ENCODE results near the gene ABCD3. TPM values are rescaled to one million over a fixed set of nuclear protein-coding genes. Genes with fewer than 3 reads are reported as not detected.
A peak's percentile ranks its signal among the peaks of the same experiment; 100 is the strongest.

Gene ABCD3
- total RNA-seq, 1 experiment from 2014 or later = 93.4 TPM

DNA sequence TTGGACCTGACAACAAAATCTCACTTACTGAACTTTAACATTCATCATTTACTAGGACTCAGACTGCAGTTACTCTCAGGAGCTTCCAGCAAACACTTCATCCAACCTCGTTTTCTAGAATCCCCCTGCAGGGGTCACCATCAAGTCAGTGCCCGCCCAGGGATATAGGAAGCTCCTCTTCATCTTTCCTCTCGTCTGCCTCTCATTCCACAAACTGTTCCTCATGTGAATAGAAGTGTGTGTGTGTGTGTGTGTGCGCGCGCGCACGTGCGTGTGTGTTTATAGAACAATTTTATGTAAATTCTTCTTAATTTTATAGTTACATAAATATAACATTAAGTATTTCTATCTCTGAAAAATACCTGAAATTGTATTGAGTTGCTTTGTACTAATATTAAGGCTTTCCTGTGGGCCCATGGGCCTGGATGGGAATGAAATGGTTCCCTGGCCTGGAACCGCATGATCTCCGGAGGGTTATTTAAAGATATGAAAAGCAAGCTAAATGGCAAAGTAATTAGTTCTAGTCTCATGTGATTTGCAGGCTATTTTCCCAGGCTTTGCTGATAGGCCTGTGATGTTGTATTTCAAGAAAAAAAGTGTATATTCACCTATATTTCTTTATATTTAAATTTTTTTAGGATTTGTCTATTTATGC lies 21.7 kb upstream of the ABCD3 start:
- Histone ChIP-seq H3K36me3 (ENCODE audit: control insufficient read depth, insufficient read depth, low read length) (no peaks in the 10 kb centered on the region), H3K9me3 (no peaks in the 10 kb centered on the region), H3K4me3 (ENCODE audit: low read depth, low read length) (no peak overlapping the region), H3K27me3 (replicated peaks; ENCODE audit: control insufficient read depth, insufficient read depth, low read length) (no peaks in the 10 kb centered on the region), H3K4me1 (peaks cover 16% of the 10 kb centered on the region)
- TF ChIP-seq, protein P1, sequence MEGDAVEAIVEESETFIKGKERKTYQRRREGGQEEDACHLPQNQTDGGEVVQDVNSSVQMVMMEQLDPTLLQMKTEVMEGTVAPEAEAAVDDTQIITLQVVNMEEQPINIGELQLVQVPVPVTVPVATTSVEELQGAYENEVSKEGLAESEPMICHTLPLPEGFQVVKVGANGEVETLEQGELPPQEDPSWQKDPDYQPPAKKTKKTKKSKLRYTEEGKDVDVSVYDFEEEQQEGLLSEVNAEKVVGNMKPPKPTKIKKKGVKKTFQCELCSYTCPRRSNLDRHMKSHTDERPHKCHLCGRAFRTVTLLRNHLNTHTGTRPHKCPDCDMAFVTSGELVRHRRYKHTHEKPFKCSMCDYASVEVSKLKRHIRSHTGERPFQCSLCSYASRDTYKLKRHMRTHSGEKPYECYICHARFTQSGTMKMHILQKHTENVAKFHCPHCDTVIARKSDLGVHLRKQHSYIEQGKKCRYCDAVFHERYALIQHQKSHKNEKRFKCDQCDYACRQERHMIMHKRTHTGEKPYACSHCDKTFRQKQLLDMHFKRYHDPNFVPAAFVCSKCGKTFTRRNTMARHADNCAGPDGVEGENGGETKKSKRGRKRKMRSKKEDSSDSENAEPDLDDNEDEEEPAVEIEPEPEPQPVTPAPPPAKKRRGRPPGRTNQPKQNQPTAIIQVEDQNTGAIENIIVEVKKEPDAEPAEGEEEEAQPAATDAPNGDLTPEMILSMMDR (IDR thresholded peaks at IDR 0.05; ENCODE audit: insufficient read depth in 1 of 2, low read depth in 1 of 2, low read length in 1 of 2, severe bottlenecking in 1 of 2, unreplicated experiment in 1 of 2) = peak in 1 of 2 experiments; percentile 11
- Mint-ChIP-seq H3K4me3 (ENCODE audit: unreplicated experiment) (no peak overlapping the region), H3K9me3 (ENCODE audit: unreplicated experiment) (no peaks in the 10 kb centered on the region), H3K4me1 (ENCODE audit: low read depth, unreplicated experiment) (peaks cover 17% of the 10 kb centered on the region), H3K27ac (ENCODE audit: unreplicated experiment) (no peak overlapping the region), H3K27me3 (ENCODE audit: insufficient read depth, unreplicated experiment) (no peaks in the 10 kb centered on the region), H3K36me3 (ENCODE audit: insufficient read depth, unreplicated experiment) (no peaks in the 10 kb centered on the region)
- CTCF ChIA-PET = interaction anchor here (1.0 to 1.3 kb wide), 4 partner anchors 9 to 67 kb away, joined by 3 to 16 read pairs (median 3); no protein-coding TSS in a partner anchor
- peak in 1 of 2 experiments; percentile 26 for DNase-seq
- no TSS peak for BruUV-seq (replicated peaks)
- POLR2A ChIA-PET = no interaction called here
- intact Hi-C loops (cut with micrococcal nuclease; ENCODE audit: unreplicated experiment) = loop anchor here (1.0 kb wide), 1 partner anchor 67 kb away; no protein-coding TSS in a partner anchor

GRCh38 chr1:94398356-94398755 lies 19.8 kb upstream of the ABCD3 start:
- no peak for DNase-seq
- Histone ChIP-seq H3K9me3 (no peaks in the 10 kb centered on the region), H3K4me3 (ENCODE audit: low read depth, low read length) (no peak overlapping the region), H3K36me3 (ENCODE audit: control insufficient read depth, insufficient read depth, low read length) (no peaks in the 10 kb centered on the region), H3K27me3 (replicated peaks; ENCODE audit: control insufficient read depth, insufficient read depth, low read length) (no peaks in the 10 kb centered on the region), H3K4me1 (peaks cover 16% of the 10 kb centered on the region)
- Mint-ChIP-seq H3K9me3 (ENCODE audit: unreplicated experiment) (no peaks in the 10 kb centered on the region), H3K27ac (ENCODE audit: unreplicated experiment) (no peak overlapping the region), H3K4me3 (ENCODE audit: unreplicated experiment) (no peak overlapping the region), H3K36me3 (ENCODE audit: insufficient read depth, unreplicated experiment) (no peaks in the 10 kb centered on the region), H3K27me3 (ENCODE audit: insufficient read depth, unreplicated experiment) (no peaks in the 10 kb centered on the region), H3K4me1 (ENCODE audit: low read depth, unreplicated experiment) (peaks cover 17% of the 10 kb centered on the region)
- no TSS peak for BruUV-seq (replicated peaks)
- POLR2A ChIA-PET = no interaction called here
- CTCF ChIA-PET = no interaction called here
- intact Hi-C loops (cut with micrococcal nuclease; ENCODE audit: unreplicated experiment) = no loop called here
- TF ChIP-seq, protein P1 (IDR thresholded peaks at IDR 0.05; ENCODE audit: insufficient read depth in 1 of 2, low read depth in 1 of 2, low read length in 1 of 2, severe bottlenecking in 1 of 2, unreplicated experiment in 1 of 2) = no peak

DNA sequence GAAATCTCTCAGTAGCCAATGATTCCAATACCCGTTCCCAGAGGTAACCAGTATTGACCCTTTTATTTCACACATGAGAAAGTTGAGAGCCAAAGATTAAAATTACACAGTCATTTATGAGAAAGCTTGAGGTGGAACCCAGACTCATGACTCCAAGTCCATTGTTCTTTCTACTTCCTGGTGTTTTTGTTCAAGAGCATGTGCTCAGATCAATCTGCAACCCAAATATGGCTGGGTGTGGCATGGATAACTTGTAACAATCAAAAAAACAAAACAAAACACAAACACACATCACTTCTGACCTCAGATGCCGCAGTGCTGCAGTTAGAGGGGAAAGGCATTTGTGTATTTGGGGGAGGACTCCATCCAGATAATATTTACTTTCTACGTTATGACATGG lies 18.7 kb upstream of the ABCD3 start:
- POLR2A ChIA-PET = no interaction called here
- Histone ChIP-seq H3K4me3 (ENCODE audit: low read depth, low read length) (no peak overlapping the region), H3K9me3 (no peaks in the 10 kb centered on the region), H3K27me3 (replicated peaks; ENCODE audit: control insufficient read depth, insufficient read depth, low read length) (no peaks in the 10 kb centered on the region), H3K36me3 (ENCODE audit: control insufficient read depth, insufficient read depth, low read length) (no peaks in the 10 kb centered on the region), H3K4me1 (peaks cover 11% of the 10 kb centered on the region)
- Mint-ChIP-seq H3K4me3 (ENCODE audit: unreplicated experiment) (no peak overlapping the region), H3K27ac (ENCODE audit: unreplicated experiment) (no peak overlapping the region), H3K9me3 (ENCODE audit: unreplicated experiment) (no peaks in the 10 kb centered on the region), H3K4me1 (ENCODE audit: low read depth, unreplicated experiment) (peaks cover 17% of the 10 kb centered on the region), H3K27me3 (ENCODE audit: insufficient read depth, unreplicated experiment) (no peaks in the 10 kb centered on the region), H3K36me3 (ENCODE audit: insufficient read depth, unreplicated experiment) (no peaks in the 10 kb centered on the region)
- TF ChIP-seq, protein P1 (IDR thresholded peaks at IDR 0.05; ENCODE audit: insufficient read depth in 1 of 2, low read depth in 1 of 2, low read length in 1 of 2, severe bottlenecking in 1 of 2, unreplicated experiment in 1 of 2) = no peak
- no peak for DNase-seq
- BruUV-seq (replicated peaks) = no TSS peak
- intact Hi-C loops (cut with micrococcal nuclease; ENCODE audit: unreplicated experiment) = no loop called here
- CTCF ChIA-PET = no interaction called here

All from Caco-2 (cell line).